ENCODE measurements around the gene AAMDC.

GRCh38 chr11:77789731-77790476 lies 31.0 kb upstream of the AAMDC start:
- TF ChIP-seq CTCF (IDR thresholded peaks at IDR 0.05) (no peak), POLR2AphosphoS5 (IDR thresholded peaks at IDR 0.05) (no peak)
